CD4-positive, alpha-beta T cell treated with Interleukin-10 for 1 hour (primary cell): ENCODE results near the gene MBD5.

ENCODE experiments used
- DNase-seq: peaks from one replicate; pipeline ENCODE4 v3.0.0-alpha.2; 2020

MBD5 gene

GRCh38 chr2:148486655-148487054, 465.8 kb downstream of the MBD5 start:
- DNase-seq = no peak

DNA sequence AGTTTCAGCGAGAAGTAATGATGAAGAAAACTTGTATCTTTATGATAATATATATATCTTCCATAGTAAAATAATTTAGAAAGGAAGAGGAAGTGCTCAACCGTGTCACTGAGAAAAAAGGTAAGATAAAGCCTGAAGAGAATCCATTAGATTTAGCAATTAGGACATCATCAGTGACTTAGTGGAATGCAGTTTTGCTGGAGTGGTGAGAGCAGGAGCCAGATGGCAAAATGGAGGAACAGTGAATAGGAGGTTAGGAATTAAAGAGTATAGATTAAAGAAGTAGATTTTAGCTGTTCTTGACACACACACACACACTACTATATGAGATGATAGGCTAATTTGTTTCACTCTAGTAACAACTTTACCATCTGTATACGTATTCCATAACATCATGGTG, 466.5 kb downstream of the MBD5 start:
- no peak for DNase-seq

- DNase-seq = no peak
Measured at GRCh38 chr2:148490840-148491439, 470.0 kb downstream of the MBD5 start.

- DNase-seq = no peak
Measured at GRCh38 chr2:148493822-148494563, 473.1 kb downstream of the MBD5 start.

GRCh38 chr2:148495586-148495985, 474.7 kb downstream of the MBD5 start:
- DNase-seq = no peak

- DNase-seq = no peak
Measured at GRCh38 chr2:148501545-148501944, 480.7 kb downstream of the MBD5 start.

DNA sequence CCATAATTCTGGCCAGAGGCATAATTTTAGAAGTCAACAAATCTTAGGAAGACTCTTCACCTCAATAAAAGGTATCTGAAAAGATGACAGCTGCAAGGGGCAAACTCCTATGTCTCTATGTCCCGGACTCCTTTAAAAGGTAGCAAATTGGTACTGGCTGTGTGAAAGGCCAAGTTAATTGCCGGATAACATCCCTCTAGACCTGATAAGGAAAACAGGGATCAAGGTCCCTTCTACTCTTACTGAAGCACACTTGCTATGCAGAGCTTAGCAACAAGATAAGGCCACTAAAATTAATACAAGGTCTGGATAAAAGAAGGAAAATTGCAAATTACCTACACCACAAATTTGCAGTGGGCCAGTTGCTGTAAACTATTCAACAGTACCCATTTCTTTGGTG, 482.6 kb downstream of the MBD5 start:
- DNase-seq = no peak

GRCh38 chr2:148507970-148508369, 487.1 kb downstream of the MBD5 start:
- DNase-seq = no peak

- no peak for DNase-seq
Measured at GRCh38 chr2:148508878-148509287, 488.0 kb downstream of the MBD5 start.

- DNase-seq = peak; percentile 87
Measured at GRCh38 chr2:148509288-148509902, 488.5 kb downstream of the MBD5 start.

DNA sequence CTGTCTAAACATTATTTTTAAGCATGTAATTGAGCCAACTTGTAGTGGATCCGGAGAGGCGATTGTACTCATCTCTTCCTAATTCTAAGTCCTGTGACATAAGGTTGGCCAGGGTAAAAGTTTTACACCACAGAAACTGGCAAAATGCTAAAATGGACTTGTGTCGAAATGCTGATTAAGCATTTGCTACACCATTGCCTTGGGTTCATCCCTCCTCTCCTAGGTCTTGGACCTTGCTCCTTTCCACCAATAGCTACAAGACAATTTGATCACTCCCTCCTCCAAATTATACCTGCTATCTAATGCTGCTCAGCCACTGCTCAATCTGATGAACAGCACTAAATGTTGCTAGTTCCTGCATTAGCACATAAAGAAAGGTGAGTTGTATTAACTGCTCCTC, 491.0 kb downstream of the MBD5 start:
- DNase-seq = no peak

- no peak for DNase-seq
Measured at GRCh38 chr2:148512501-148512900, 491.6 kb downstream of the MBD5 start.

GRCh38 chr2:148513427-148513826, 492.5 kb downstream of the MBD5 start:
- DNase-seq = no peak

- DNase-seq = no peak
Measured at GRCh38 chr2:148515120-148515519, 494.2 kb downstream of the MBD5 start.

- DNase-seq = no peak
Measured at GRCh38 chr2:148515976-148516375, 495.1 kb downstream of the MBD5 start.

DNA sequence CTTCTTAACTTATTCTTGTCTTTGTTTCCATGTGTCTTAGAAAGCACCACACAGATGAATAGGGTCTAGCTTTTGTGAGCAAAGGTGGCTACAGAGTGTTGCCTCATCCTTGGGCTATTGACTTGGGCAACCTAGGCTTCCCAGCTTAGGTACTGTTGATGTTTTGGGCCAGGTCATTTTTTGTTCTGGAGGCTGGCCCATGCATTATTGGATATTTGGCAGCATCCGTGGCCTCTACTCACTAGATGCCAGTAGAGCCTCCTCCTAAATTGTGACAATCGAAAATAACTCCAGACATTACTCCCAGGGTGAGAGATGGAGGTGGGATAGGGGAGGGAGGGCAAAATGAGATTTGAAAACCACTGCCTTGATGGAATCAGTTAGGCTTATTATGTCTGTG, 496.4 kb downstream of the MBD5 start:
- no peak for DNase-seq

DNA sequence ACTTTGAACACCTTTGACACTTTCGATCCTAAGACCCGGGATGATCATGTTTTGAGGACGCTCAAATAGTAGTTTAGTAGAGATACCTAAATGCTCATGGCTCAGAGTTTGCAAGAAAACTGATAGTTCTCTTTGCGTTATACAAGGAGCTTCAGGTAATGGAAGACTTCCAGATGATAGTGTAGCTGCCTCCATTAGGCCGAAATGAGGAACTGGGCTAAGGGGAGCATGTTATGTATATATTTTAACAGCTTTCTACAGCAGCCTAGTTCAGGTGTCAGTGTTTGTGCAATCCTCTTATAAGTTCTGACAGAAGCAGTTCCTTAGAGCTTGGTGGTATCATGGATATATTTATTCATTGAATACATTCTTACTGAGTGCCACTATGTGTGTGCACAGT, 496.9 kb downstream of the MBD5 start:
- no peak for DNase-seq

DNA sequence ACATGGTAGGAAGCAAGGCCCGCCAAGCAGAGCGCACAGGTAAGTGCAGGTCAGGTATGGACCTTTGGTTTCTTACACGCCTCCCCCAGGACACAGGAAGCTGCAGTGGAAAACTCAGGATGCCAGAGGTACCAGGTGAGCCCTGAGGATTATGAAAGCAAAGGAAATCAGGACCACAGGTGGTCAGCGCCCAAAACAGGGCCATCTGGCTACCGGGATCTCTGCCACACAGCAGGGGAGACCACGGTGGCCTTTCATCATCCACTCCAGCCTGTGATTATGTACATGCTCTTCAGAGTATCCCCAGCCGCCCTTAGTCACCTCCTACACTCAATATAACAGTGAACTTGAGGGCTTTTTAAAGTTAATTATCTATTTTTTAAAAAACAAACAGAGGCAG, 498.1 kb downstream of the MBD5 start:
- no peak for DNase-seq

DNA sequence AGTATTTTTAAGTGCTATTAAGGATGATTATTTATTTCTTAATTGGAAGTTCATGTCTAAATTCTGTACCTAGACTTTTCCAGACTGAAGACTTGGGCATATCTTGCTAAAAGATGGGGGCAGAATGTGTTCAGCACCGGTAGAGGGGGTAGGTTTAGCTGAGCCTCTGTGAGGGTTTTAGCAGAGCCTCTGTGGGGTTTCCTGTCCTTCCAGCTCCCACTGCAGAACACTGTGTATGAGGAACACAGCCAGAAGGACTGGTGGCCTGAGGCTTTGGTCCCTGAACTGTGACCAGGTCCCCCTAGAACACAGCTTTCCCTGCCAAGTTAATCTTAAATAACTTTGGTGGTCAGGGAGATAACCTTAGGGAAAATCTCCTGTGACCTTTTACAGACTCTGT, 500.3 kb downstream of the MBD5 start:
- no peak for DNase-seq

DNA sequence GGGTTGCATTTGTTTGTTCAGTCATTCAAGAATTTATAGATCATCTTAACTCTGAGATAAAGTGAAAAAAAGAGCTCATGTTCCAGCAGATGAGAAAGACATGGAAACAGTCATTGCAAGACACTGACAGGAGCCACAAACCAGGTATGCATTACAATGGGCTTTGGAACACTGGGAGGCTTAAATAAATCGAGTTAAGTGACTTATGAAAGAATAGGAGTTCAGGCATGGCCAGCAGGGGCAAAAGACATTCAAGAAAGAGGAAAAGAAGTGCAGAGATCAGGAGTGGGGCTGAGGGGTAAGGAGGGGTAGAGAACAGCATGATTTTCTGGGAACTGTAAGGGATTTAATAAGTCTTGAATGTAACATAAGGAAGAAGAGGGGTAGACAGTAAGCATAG, 502.4 kb downstream of the MBD5 start:
- no peak for DNase-seq

DNA sequence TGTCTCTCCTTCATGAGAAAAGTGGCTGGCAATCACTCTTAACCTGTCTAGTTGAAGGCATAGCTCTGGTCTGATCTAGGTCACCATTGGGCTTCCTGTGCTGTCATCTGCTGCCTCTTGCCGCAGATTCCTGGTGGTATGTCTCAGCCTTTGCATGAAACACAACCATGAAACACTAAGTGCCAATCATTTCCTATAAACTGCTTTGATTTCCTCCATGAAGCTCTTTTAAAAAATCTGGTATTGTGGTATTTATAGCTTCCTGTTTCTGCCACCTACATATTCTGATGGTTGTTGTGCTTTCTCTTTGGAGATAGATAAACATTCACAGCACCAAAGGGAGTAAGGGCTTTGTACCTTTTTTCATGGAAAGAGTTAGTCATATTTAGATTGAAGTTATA, 503.6 kb downstream of the MBD5 start:
- DNase-seq = peak; percentile 78

DNA sequence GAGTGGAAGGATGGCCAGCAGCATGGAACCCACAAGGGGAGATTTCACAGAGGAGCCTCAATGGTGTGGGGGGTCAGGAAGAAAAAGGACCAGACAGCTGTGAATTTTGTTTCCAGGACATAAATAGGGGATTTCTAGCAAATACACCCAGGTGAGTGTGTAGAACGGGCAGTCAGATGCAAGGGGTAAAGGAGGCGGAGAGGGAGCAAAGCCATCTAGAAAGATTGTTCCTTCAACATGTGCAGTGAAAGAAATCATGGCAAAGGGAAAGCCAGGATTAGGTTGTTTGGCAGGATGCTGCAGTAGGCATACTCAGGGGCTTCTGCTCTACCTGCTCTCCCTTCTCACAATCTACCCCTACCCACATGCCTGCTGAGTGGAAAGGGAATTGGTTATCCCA, 504.2 kb downstream of the MBD5 start:
- DNase-seq = no peak

- DNase-seq = no peak
Measured at GRCh38 chr2:148526509-148527346, 505.8 kb downstream of the MBD5 start.
